Measurements from ENCODE around the gene MYO7A.

MYO7A gene

DNA sequence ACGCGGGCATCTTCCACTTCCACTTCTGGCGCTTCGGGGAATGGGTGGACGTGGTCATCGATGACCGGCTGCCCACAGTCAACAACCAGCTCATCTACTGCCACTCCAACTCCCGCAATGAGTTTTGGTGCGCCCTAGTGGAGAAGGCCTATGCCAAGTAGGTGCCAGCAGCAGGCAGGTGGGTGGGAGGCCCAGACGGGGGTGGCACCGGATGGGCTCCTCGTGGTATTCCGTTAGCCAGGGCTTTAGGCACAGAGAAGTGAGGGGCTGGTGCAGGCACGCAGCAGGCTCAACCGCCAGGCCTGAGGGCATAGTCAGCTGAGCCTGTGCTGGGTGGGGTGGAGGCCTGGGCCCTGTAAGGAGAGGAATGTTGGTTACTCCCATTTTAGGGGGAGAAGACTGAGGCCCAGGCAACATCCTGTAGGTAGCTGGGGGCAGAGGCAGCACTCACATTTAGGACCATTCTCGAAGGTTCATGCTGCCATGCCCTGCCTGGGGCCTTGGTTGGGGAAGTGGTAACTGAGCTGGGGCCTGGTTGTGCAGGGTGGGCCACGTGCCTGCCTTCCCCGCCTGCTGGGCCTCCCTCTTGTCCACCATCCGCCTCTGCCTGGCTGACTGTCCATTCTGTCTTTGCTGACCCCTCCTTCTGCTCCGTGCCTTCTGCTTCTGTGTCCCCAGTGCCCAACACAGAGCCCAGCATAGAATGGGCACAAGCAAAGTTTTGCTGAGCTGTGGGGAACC lies 15.2 kb upstream of the MYO7A start:
- no peak for DNase-seq (ENCODE audit: low spot score)

DNA sequence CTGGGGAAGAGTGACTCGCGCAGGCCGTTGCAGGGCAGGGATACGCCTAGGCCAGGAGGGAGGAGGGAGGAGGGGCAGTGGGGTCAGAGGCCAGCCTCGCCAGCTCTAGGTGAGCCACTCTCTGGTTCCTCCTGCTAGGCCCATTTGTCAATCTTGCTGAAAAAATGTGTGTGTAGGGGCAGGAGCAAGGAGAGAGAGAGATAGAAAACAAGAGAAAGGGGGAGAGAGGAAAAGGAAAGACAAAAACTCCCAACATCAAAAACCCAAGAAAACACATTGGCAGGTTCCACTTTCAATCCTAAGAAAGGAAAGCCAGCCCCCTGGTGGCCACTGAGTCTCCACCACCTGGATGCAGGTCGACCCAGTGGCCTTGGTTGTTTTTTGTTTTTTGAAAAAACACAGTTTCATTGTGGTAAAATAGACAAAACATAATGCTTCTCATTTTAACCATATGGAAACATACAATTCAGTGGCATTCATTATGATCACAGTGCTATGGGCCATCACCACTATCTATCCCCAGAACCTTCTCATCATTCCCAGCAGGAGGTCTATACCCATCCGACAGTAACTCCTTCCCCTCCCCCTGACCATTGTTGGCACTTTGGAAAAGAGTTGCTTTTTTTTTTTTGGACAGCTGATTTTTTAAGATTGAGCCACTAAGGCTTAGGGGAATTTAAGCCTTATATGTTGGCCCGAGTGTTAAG lies 14.5 kb upstream of the MYO7A start:
- DNase-seq (ENCODE audit: low spot score): peak; percentile 53

DNA sequence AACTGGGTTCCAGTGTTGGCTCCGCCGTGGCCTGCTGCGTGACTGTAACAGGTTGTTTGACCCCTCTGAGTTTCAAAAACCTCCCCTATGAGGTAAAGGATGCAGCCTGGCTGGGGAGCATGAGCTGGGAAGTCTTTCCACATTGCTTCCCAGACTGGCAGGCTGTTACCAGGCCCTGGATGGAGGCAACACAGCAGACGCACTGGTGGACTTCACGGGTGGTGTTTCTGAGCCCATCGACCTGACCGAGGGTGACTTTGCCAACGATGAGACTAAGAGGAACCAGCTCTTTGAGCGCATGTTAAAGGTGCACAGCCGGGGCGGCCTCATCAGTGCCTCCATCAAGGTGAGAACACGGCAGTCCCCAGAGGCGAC lies 14.0 kb upstream of the MYO7A start:
- no peak for DNase-seq (ENCODE audit: low spot score)

DNA sequence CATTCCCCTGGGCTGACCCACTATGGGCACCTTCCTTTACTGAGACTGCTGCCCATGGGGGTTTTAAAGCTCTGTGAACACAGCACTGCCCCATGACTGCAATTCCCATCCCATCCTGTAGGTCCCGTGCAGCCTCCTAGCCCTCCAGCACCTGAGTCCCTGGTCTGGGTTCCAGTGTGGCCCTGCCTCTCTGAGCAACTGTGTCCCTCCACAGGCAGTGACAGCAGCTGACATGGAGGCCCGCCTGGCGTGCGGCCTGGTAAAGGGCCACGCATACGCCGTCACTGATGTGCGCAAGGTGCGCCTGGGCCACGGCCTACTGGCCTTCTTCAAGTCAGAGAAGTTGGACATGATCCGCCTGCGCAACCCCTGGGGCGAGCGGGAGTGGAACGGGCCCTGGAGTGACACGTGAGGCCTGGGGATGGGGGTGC lies 12.8 kb upstream of the MYO7A start:
- no peak for DNase-seq (ENCODE audit: low spot score)

DNA sequence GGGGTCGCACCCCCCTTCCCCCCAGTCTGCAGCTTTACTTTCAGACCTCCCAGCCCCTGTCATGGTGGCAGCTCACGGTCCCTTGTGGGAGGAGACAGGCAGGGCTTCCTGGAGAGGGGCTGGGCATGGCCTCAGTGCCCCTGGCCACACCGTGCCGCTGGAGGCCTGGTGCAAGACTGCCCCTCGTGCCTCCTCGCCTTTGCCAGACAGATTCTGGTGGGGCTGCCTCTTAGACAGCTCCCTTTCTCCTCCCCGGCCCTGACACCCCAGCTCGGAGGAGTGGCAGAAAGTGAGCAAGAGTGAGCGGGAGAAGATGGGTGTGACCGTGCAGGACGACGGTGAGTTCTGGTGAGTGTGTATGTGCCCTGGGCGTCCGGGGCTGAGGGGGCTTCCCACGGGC lies 12.1 kb upstream of the MYO7A start:
- no peak for DNase-seq (ENCODE audit: low spot score)

DNA sequence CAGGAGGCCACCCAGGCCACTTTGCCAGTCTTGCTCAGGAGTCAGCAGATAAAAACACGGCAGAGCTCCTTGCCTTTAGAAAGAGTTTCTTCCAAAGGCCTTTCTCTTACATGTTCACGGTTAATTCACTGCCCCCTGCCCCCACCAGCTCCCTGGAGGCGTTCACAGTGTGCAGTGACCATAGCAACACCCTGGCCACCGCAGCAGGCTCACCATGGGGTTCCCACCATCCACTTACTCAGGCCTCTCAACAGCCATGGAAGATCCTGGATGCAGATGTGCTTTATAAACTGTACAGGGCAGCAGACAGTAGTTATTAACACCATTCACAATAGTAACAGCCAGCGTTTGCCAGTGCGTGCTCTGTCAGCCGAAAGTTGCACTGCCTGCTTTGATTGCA lies 10.6 kb upstream of the MYO7A start:
- no peak for DNase-seq (ENCODE audit: low spot score)

DNA sequence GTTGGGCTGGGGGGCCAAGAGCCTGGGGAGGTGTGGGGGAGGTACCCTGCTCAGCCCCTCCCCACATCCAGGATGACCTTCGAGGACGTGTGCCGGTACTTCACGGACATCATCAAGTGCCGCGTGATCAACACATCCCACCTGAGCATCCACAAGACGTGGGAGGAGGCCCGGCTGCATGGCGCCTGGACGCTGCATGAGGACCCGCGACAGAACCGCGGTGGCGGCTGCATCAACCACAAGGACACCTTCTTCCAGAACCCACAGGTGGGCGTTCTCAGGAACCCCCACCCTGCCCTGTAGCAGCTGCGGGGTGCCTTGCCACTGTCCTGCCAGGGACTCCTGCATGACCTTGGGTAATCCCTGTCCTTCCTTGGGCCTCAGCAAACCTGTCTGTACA lies 10.0 kb upstream of the MYO7A start:
- no peak for DNase-seq (ENCODE audit: low spot score)

DNA sequence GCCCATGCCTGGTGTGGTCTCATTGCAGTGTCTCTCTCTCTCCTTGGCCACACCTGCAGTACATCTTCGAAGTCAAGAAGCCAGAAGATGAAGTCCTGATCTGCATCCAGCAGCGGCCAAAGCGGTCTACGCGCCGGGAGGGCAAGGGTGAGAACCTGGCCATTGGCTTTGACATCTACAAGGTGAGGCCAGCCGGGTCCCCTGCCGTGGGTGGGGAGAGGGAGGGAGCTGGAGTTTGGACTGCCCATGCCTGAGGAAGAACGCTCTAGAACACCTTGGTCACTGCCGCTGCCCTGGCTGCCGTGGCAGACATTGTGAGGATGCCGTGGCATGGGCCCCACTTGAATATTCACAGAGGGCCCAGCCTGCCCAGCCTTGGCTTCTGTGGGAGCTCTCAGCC lies 9.1 kb upstream of the MYO7A start:
- DNase-seq (ENCODE audit: low spot score): no peak

DNA sequence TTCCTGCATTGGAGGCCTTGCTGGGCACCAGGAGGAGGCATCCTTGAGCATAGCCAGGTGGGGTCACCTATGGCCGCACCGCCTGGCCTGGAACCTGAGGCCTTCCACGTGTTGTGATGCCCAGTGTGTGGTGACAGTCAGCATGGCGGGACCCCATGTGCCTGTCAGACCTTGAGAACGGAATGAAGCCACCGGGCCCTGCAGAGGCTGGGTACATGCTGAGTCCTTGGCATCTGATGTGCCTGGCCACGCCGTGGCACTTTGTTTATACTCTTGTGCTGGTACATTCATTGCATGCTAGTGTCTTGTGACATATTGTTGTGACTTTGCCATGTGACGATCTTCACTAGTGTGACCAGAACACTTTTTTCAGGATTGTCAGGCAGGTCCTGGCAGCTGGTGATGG lies 8.5 kb upstream of the MYO7A start:
- DNase-seq (ENCODE audit: low spot score): no peak

DNA sequence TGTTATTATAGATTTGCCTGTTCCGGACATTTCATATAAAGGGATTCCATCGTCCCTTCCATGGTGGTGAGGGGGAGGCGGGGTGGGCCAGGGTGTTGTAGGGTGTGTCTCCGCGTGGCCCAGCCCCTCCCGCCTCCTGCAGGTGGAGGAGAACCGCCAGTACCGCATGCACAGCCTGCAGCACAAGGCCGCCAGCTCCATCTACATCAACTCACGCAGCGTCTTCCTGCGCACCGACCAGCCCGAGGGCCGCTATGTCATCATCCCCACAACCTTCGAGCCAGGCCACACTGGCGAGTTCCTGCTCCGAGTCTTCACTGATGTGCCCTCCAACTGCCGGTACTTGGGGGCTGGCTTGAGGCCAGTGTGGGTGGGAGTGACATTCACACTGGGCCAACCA lies 7.5 kb upstream of the MYO7A start:
- no peak for DNase-seq (ENCODE audit: low spot score)

DNA sequence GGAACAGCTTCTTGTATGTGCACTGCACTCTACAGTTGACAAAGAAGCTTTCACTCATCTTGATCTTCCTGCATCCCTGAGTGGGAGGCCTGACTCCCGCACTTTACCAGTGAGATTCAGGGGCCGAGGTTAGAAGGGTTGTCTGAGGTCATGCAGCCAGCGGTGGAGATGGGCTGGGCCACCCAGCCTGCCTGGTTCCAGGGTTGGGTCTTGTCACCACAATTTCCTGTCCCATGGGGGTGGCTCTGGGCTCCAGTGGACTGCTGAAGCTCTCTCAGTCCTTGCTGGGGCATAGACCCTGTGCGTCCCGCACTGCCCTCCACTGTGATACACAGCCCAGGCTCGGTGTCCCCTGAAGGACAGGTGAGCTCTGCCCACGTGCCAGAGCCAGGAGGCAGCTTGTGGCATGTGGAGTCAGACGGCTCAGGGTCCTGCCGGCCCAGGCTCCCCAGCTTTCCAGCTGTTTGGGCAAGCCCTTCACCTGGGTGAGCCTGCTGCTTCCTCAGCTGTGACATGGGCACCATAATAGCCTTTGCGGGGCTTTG lies 6.9 kb upstream of the MYO7A start:
- DNase-seq (ENCODE audit: low spot score): no peak

DNA sequence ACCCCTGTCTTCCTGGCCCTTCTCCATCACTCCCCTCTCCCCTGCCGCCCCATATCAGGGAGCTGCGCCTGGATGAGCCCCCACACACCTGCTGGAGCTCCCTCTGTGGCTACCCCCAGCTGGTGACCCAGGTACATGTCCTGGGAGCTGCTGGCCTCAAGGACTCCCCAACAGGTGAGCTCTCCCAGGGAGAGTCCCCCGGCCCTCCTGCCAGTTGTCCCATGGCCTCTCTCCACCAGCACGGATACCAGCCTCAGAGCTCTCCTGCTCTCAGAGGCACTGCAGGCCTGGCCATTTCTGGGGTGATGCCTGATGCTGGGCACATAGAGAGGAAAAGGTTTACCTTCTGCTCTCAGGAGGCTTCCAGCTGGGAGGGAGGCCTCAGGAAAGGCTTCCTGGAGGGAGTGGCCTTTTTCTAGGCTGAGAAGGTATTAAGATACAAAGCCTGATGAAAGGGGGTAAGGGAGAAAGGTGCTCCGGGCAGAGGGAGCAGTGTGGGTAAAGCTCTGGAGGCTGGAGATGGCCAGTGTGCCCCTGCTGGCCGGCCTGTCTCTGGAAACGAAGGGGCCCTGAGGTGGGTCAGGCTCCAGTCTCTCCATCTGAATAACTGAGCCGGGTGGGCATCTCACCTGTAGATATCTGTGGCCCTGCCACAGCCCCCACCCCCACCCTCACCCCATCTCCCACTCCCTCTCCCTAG lies 6.0 kb upstream of the MYO7A start:
- DNase-seq (ENCODE audit: low spot score): no peak

DNA sequence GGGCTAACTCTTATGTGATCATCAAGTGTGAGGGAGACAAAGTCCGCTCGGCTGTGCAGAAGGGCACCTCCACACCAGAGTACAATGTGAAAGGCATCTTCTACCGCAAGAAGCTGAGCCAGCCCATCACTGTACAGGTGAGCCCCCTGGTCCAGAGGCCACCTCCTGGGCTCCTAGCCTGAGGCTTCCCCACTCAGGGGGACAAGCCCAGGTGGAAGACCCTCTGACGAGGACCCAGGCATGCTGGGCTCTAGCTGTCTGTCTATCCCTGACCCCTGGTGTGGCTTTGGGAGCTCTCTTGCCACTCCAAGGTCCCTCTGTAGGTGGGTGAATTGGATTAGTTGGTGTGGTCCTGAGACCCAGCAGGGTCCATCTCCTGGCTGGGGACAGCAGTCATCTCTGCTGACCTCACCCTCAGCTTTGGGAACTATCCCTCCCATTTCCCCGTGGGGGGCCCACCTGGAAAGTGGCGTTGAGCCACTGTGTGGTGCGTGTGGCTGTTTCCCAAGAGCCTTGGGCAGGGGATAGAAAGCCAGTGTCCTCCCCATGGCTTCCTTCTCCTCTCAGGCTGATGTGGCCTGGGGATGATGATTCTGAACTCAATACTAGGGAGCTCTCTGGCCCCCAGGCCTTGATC lies 5.4 kb upstream of the MYO7A start:
- no peak for DNase-seq (ENCODE audit: low spot score)

DNA sequence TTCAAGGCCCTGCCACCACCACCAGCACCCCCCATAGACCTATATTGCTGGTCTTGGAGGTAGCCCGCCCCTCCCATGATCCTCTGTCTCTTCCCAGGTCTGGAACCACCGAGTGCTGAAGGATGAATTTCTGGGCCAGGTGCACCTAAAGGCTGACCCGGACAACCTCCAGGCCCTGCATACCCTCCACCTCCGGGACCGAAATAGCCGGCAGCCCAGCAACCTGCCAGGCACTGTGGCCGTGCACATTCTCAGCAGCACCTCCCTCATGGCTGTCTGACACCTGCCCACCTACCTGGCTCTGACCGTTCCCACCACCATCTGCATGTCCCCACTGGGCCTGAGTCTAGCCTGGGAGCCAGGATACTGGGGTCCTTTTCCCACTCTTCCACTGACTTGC lies 4.5 kb upstream of the MYO7A start:
- DNase-seq (ENCODE audit: low spot score): no peak

DNA sequence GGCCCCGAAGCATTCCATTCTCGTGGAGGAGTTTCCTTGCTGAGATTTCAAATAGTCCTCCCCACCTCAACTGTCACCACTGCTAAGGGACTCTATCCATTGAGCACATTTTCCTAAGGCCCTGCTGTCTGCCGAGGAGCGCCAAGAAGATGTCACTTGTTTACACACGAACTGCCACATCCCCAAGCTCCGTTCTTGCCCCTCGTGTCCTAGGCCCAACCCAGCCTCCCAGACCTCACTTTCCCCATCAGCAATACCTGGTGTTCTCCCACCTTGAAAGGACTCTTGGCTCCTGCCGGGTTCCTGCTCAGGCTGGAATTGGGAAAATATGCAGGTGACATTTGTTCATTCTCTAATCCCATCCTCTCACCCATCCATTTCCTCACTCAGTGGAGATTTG lies 4.0 kb upstream of the MYO7A start:
- no peak for DNase-seq (ENCODE audit: low spot score)

DNA sequence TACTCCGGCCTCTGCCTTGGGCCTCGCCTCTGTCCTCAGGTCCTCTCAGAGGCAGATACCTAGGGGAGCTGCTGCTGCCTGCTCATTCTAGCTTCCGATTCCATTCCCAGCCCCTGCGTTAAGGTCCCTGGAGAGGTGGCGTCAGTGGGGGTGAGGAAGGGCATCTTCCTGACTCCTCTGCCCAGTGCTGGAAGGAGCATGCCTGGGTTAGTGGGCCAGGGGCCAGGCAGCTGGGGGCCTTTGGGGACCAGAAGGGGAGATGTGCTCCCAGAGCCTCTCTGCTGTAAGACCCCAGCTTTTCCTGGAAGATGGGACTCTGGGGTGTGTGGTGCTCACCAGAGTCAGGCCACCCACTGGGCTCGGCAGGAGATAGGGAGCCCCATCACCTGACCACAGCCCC lies 3.6 kb upstream of the MYO7A start:
- DNase-seq (ENCODE audit: low spot score): no peak

DNA sequence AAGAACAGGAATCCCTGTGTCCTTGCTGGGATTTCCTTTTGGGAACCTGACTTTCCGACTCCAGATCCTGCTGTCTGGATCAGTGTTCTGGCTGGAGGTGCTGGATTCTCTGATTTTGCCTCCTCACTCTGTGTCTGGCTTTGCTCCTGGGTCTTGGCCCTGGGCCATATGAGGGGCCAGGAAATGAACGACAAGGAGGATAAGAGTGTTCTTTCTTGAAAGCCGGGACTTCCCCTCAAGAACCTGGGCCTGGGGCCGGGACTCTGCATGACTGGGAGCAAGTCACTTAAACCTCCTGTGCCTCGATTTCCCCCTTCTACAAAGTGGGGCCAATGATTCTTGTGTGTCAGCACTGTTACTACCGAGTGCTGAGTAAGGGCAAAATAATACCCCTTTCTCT lies 2.9 kb upstream of the MYO7A start:
- no peak for DNase-seq (ENCODE audit: low spot score)

DNA sequence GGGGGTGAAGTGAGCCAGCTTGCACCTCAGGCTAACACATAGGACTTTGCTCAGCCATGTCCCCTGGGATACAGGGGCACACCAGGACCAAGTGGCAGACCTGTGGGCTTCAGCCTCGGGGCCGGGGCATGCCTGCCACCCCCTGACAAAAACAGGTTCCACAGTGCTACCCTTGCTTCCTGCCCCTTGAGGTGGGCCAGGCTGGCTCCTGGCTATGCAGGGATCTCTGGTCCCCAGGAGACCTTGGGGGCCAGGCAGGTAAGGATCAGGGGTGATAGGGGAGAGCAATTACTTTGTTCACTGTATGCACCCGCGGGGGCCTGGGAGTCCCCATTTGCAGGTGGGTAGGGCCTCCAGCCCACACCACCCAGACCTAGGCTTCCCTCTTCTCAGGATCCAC lies 2.4 kb upstream of the MYO7A start:
- DNase-seq (ENCODE audit: low spot score): no peak

DNA sequence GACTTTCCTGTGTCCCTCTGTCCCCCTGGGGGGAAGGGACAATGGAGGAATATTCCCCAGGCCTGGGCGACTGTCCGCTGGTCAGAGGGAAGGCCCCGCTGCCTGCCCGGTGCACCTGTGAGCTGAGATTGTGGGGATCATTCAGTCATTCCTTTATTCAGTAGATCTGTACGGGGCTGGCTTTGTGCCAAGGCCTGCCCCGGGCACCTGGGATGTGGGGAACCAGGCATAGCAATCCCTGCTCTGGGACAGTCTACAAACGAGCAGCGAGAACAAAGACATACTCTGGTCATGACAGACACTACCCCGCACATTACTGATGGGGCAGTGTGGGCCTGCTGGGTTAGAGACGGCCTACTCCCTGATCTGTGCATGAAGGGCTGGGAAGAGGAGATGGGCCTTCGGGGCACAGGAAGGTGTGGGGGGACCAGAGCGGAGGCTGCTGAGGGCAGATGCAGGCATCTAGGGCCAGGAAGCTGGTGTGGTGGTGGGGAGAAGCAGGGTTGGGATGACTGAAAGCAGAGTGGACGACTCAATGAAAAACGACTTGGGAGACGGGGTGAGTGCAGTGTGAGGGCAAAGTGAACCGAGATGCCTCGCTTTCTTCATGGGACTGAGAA lies 1.8 kb upstream of the MYO7A start:
- no peak for DNase-seq (ENCODE audit: low spot score)

DNA sequence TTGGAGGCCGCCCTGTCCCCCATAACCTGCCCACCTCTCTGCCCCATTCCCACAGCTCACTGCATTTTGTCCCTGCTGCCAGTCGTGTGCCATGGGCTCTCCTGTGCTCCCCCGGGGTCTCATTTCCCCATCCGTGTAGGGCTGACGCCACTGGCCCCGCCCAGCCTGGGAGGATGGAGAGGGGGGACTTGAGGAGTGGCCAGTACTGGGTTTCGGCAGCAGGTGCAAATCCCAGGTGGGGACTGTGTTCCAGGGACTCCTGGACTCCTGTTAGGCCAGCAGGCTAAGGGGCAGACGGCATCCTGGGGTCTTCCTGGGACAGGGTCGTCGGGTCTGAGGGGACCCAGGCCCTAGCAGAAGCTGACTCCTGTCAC lies 1.2 kb upstream of the MYO7A start:
- no peak for DNase-seq (ENCODE audit: low spot score)

DNA sequence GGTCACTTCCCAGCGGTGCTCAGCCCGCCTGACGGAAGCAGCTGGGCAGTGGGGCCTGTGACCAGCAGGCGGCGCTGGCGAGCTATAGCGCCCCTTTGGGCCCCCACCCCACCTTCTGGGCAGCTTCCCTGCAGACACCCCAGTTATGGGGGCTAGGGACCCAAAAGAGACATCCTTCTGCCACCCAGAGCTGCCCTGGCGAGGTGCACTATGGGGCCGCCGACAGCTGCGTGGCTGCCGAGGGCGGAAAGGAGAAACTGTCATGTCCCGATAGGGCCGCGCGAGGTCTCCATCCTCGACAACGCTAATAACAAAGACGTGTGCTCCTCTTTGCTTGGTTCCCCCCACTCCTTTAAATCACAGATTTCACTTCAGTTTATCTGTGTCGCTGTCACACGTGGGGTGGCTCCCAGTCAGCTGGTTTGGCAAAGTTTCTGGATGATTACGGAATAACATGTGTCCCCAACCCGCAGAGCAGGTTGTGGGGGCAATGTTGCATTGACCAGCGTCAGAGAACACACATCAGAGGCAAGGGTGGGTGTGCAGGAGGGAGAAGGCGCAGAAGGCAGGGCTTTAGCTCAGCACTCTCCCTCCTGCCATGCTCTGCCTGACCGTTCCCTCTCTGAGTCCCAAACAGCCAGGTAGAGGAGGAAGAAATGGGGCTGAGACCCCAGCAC lies 673 bp upstream of the MYO7A start:
- peak; percentile 32 for DNase-seq (ENCODE audit: low spot score)
